Iris pigment epithelial cell (primary cell): Measurements from ENCODE around the gene HMOX1.

Experiments used
- DNase-seq: peaks from one replicate; pipeline ENCODE4 v3.0.0-alpha.2; 2011; ENCODE audit warnings: low read depth

Gene HMOX1

DNA sequence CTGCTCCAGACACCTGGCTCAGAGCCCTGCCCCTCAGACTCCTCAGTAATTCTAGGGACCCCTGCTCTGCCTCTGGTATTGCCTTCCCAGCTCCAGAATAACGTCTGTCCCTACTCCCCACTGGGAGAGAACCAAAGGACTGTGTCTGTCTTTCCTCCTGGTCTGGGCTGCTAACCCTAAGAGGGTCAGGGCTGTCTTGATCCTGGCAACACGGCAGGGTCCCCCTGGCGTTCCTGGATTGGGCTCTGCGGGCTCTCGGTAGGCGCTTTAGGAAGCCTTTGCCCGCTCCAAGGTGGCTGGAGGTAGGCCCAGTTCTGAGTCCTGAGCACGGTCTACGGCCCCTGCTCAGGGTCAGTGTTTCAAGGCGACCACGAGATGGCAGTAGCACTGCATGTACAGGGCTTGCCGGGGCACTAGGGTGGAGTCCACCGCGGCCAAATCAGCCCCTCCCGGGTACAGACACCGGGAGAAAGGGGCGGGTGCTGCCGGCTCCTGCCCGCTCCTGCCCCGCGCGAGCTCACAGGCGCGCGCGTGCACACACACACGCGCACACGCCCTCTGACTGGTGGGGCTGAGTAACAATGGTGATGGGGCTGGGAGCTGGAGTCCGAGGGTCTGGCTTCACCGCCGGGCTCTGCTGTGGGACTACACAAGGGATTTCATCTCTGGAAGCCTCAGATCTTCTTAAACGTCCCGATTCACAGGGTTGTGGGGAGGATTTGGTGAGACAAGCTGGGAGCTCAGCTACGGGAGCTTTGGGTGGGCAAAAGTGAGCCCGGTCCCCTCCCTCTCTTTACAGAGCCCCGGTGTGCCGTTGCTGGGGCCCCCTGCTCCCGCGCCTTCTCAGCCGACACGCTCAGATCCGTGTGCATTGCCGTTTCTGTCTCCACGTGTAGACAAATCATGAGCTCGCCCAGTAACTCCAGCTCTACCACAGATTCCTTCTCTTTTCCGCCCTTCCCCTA, 30.1 kb upstream of the HMOX1 start:
- peak; percentile 89 for DNase-seq

DNA sequence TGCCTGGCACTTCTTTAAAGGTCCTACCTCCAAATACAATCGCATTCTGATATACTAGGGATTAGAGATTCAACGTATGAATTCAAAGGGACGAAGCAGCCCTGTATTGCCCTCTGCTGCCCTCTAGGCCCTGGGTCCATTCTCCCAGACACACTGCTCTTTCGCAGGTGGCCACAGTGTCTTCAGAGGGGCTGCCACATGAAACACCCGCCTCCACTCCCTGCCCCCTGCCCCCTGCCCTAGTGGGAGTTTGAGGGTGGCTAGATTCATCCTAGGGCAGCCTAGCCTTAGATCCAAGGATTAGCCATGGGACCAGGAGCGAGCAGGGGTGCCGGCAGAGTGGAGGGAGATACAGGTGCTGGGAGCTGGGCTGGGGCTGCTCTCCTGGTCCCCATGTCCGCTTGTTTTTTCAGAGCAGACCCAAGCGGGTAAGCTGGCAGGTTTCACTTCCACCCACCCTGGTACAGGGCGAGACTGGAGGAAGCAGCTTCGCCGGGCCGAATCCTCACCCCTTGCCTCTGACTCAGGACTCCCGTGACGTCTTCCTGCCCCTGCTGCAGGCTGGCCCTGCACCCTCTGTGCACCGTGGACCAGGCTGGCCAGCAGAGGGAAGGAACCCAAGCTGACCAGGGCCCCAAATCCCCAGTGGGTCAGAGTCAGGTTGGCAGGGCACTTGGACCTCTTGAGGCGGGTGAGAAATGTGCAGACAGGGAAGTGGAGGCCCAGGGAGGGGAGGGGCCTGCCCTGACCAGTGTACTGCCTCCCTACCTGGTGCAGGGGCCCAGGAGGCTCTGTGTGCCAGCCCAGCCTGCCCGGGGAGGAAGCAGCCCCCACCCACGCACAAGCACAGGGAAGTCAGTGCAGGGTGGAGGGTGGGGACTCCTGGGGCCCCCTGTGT, 28.4 kb upstream of the HMOX1 start:
- no peak for DNase-seq

DNA sequence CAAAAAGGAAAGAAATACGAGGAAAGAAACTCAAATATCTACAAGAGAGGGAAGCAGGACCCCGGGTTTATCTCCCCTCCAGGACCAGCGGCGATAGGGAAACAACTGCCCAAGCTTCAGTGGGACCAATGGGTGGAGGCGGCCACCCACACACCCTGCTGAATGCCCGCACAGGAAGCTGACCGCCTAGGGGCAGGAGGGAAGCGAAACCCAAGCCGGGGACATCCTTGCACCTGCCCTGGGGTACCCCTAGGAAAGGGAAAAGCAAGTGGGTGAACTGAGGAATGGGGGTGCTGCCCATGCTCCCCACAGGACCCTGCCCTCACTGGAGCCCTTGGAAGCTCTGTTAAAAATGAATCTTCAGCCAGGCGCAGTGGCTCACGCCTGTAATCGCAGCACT, 27.6 kb upstream of the HMOX1 start:
- DNase-seq: no peak

DNA sequence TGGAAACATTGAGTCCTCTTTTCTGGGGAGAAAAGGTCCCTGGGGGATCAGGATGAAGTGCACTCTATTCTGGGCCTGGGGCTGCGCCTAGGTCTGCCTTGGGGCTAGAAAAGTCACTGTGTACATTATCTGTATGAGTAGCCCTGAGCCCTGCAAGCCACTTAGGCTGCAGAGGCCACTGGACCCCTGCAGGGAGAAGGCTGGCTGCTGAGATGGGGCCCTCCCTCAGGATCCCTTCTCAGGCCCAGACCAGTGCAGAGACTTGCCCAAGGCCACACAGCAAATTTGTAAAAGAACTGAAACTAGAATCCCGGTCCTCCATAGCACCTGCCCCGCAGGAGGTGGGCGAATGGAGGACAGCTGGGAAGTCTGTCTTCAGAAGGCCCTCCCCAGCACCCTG, 26.8 kb upstream of the HMOX1 start:
- DNase-seq: no peak

DNA sequence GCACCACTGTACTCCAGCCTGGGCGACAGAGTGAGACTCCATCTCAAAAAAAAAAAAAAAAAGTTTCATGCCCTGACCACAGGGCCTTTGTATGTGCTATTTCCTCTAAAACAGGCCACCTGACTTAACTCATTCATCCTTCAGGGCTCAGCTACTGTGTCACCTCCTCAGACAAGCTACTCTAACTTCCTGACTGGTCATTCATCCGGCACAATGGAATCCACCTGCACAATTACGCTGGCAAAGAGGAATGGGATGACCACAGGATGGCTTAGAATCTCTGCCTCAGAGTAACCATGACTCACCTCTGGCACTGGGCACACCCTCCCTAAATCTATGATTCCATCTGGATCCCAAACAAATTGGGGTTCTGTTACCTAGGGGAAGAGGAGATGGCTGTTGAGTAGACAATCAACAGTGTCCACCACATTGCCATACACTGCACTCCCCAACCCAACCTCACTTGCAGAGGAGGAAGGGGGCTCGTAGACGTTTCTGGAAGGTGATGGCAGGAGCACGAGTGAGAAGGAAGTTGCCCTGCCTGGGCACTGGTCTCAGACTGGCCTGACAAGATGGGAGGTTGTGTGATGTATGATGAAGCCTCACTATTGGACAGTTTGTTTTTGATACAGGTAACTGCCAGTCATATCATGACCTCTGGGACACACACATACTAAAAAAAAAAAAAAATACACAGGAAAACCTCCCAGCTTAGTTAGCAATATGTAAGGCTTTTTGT, 22.8 kb upstream of the HMOX1 start:
- no peak for DNase-seq

DNA sequence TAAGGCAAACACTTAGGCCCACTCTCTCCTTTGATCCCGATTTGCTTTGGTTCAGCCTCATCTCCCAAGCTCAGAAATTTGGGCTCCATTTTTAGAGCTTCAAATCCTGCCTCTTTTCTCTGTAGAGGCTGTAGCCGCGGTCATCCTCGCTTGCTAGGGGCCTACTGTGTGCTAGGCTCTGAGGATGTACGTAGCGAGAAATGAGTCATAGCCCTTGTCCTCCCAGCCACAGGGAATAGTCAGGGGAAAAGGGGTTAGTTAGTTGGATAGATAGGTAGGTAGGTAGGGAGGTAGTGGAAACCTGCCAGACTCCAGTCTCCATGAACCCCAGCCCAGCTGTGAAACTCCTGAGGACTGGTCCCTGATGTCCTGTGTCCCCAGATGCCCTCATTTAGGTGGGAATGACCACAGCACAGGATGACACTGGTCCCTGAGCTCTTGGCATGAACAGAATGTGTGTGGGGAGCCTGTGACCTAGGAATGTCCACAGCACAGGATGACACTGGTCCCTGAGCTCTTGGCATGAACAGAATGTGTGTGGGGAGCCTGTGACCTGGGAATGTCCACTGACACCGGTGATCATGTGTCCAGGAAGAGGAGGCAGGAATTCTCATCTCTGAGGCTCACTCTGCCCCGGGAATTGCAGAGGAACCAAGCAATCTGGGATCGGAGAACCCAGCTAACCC, 21.4 kb upstream of the HMOX1 start:
- DNase-seq: no peak

DNA sequence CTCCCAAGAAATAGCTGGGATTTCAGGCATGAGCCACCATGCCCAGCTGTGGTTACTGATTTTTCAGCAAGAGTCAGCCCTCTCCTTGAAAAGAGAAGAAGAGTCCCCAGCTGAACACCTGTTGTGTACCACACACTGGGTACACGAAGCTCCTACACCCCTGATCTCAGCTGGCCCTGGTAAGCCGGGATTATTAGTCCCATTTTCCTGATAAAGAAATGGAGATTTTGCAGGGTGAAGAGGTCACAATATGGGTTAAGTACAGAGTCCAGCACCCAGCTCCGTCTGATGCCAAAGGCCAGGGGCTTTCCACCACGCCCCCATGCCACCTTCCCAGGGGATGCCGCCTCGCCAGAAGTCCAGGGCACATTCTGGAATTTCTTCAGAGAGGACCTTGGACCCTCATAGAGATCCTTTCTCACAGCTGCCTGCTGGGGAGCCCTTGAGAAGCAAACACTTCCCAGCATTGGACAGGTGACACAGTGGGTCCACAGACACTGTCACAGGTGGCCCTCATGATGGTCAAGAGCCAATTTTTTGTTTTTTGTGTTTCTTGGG, 19.8 kb upstream of the HMOX1 start:
- DNase-seq: no peak

DNA sequence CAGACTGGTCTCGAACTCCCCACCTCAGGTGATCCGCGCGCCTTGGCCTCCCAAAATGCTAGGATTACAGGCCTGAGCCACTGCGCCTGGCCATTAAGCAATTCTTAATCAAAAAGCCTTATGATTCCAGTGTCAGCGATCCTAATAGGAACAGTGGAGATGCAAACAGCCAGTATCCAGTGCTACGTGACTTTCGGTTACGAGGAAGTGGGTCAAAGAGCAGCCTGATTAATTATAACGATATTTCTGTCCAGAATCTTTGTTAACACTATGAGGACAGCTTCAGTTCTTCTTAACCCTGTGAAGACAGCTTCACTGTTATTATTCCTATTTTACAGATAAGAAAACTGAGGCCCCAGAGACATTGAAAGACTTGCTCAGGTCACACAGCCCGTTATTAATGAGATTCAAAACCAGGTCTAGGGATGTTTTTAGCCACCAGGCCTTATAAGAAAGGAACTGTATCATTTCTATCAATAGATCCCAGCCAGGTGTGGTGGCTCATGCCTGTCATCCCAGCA, 17.3 kb upstream of the HMOX1 start:
- DNase-seq: no peak

DNA sequence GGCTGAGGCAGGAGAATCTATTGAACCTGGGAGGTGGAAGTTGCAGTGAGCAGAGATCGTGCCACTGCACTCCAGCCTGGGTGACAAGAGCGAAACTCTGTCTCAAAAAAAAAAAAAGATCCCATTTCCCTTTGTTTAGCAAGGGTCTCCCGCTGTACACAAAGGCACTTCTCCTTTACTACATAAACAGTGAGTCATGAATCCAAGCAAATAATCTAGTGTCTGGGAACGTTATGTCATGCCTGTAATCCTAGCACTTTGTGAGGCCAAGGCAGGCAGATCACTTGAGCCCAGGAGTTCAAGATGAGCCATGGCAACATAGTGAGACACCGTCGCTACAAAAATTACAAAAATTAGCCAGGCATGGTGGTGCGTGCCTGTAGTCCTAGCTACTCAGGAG, 16.7 kb upstream of the HMOX1 start:
- DNase-seq: peak; percentile 79

DNA sequence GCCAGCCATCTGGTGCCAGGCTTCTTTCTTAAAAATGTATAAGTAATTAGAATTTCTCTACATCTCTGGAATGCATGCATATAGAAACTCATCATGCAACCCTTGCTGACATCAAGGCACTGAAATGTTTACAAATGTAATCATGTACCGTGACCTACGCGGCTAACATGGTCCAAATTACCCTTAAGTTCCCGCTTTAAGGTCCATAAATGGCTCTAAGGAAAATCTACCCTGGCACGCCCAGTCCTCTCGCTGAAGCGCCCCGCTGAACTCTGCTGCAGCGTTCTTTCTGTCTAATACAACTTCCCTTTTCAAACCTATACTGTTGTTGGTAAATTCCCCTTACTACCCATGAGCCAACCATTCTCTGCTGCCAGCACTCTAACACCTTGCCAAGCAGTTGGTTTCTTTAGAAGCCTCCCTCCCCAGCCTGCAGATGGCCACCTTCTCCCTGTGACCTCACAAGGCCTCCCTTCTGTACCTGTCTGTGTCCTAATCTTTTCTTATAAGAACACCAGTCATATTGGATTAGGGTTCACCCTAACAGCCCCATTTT, 13.5 kb upstream of the HMOX1 start:
- no peak for DNase-seq

DNA sequence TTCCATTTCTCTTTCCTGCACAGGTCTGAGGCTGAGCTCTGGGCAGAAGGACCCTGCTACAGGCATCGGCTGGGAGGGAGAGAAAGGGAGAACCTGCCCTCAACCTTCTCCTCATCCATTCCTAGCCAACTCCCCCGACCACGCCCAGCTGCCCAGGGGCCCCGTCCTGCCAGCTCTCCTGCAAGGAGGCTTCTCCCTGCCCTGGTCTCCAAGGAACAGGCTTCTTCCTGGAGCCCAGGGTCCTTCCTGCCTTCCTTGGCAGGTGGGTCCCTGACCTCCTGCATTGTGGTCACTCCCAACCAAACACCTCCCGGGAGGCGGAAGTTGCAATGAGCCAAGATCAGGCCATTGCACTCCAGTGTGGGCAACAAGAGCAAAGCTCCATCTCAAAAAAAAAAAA, 12.5 kb upstream of the HMOX1 start:
- DNase-seq: no peak

DNA sequence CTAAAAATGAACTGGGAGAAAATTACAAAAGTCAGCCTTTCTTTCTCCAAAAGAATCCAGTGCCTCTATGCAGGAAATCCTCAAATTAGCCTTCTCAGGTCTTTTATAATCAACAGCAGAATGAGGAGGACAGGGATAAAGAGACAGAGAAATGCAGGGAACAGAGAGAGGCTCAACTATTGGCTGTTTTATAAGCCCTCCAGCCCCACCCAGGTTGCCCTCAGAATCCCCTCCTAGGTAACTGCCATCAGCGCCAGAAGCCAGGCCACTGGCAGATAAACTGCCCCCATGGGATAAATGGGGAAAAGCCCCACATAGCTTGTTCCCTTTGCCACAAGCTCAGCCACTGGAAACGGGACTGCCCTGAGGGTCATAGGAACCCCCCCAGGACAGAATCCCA, 10.9 kb upstream of the HMOX1 start:
- no peak for DNase-seq

DNA sequence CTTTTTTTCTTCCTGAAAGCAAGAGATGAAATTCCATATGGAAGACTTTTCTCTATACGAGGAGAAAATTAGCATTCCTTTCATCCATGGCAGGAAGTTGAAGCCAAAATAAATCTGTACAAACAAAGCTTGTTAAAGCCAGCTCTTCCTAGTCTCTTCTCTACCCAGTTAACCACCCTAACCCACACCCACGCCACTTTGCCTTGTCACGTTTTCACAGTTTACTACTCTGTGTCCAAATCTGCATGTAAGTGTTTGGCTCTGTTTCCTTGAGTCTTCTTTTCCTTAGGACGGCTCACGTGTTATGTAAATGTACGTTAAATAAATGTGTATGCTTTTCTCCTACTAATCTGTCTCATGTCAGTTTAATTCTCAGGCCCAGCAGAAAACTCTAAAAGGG, 7.1 kb upstream of the HMOX1 start:
- DNase-seq: no peak

DNA sequence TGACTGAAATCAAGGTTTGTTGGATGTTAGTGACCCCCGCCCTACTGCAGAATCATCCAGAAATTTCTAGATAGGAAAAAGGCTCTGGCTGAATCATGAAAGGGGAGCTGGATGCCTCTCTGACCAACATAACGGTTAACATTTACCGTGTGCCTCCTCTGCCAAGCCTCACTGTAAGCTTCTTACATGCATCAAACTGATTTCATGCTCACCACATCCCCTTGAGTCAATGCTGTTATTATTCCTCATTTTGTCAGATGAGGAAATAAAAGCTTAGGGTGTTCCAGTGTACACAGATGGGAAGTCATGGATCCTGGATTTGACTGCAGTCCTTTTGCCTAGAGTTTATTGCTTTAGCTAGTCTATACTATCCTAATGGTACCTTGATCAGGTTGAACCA, 5.9 kb upstream of the HMOX1 start:
- no peak for DNase-seq

DNA sequence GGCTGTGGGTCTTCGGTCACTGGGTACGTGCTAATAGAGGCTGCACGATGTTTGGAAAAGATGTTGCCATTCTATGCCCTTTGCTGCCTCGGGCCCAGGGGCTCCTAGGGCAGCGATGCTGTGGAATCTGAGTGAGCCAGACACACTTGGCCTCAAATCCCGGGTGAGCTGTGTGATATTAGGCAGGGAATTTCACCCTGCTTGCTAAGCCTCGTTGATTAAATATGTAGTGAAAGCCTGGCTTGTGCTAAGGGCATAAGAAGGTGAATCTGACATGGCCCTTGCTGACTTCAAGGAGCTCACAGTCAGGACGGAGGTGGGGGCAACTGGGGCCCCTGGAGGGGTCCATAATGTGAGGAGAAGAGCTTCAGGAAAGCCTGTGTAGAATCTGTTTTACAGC, 5.4 kb upstream of the HMOX1 start:
- DNase-seq: no peak

DNA sequence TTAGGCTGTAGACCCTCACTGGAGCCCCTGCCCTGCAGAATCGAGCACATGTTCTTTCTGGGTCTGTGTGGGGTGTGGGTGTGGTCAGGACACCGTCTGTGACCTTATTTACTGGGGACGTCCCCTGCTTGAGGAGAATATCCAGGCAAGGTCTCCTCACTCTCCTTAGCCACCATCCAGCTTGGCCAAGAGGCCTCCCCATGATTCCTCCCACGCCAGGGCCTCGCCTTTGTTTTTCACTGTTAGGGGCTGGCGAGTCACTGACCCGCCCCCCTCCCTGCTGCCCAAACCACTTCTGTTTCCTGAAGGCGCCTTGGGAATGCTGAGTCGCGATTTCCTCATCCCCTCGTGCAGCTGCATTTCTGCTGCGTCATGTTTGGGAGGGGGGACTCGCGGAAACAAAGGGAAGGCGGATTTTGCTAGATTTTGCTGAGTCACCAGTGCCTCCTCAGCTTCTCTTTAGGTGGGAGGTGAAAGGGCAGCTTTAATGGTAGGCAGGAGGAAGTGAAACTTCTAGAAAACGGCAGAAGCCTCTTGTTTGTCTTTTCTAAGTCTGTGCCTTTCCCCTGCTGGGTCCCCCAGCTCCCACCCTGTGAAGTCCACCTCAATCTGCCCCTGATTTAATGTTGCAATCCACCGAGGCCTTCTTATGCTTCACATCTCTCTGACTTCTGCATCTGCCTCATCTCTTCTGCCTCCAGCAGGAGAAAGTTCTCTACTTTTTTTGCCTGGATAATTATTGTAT, 4.0 kb upstream of the HMOX1 start:
- DNase-seq: peak; percentile 99

DNA sequence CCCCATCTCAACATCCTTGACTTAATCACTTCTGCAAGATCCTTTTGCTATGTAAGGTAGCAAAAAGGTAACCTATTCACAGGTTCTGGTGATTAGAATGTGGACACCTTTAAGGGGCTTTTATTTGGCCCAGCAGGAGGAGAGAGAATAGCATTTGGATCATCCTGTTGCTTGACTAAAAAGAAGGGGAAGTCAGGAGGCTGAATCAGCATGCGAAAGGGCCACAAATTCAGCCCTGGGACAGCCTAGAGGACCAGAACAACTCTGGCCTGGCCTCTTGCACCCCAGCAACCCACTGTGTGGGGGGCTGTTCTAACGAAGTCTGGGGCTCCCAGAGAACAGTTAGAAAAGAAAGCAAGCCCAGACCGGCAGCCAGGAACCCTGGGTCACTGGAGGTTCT, 3.2 kb upstream of the HMOX1 start:
- no peak for DNase-seq

DNA sequence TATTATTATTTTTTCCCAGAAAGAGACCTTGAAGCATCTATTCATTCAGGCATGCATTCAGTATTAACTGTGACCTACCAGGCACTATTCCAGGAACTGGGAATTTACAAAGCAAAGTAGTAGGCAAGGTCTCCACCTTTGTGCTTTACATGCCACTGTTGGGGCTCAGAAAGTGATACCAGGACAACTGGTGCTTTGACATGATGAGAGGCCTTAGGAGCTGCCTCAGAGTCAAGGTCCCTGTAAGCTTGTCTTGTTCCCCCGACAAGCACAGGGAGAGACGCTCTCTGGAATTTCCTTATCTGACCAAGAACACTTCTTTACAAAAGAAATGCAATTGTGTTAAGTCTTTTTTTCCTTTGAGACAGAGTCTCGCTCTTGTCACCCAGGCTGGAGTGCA, 2.3 kb upstream of the HMOX1 start:
- no peak for DNase-seq

DNA sequence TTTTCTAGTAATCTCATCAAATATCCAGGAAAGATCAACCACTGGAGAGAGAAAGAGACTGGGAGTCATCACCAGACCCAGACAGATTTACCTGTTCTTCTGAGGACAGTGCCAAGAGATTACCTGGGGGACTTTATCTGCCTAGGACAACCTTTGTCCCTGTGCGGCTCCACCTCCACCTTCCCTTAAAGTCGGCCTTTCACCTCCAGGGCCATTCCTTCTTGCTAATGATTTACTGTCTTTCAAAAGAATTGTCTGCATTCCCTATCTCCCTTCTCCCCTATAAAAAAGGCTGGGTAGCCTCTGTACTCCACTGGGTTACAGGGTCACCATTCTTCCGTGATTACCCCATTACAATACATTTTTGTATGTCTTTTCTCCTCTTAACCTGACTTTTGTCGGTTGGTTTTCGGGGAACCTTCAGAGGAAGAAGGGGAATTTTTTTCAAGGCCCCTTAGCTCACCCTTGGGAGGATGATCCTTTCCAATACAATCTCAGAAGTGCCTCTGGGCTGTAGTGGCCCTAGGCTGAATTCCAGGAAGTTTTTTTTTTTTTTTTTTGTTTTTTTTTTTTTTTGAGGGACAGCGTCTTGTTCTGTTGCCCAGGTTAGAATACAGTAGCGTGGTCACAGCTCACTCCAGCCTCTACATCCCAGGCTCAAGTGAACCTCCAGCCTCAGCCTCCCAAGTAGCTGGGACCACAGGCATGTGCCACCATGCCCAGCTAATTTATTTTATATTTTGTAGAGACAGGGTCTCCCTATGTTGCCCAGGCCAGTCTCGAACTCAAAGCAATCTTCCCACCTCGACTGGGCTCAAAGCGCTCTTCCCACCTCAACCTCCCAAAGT, 1.5 kb upstream of the HMOX1 start:
- DNase-seq: no peak
